HCT116 (cell line): ENCODE results near the gene EIF3I. TPM values are rescaled to one million over a fixed set of nuclear protein-coding genes. Genes with fewer than 3 reads are reported as not detected.

ENCODE experiments used
- ATAC-seq: fragments of 200-7000 bp; cut with Tn5 transposase; 2 replicates; pipeline ENCODE4 v1.9.1; 2020; ENCODE audit warnings: mild to moderate bottlenecking, moderate library complexity
- BruUV-seq: library from RNA; stranded (reverse); fragments of 400-500 nt; replicated peaks from 2 replicates; lab custom pipeline; 2021; lab: Mats Ljungman, UMichigan
- CTCF ChIA-PET: fragments of 300-600 bp; sonication (Branson Sonifier 250); formaldehyde crosslinking; loops from one replicate; lab custom pipeline; 2021; ENCODE audit warnings: antibody characterized with exemption; lab: Charles Lee
- POLR2A ChIA-PET: fragments of 300-600, 350-600 bp; sonication (Branson Sonifier 250); formaldehyde crosslinking; loops from one replicate; lab custom pipeline; 2021; ENCODE audit warnings: antibody characterized with exemption; lab: Charles Lee
- RAD21 ChIA-PET, 2 experiments: fragments of 300-600 bp; sonication (Branson Sonifier 250); formaldehyde crosslinking; loops; one replicate each; lab custom pipeline; 2023; ENCODE audit warnings: low total read pairs in 2 of 2; ENCODE audit not compliant: uncharacterized antibody in 2 of 2, unreplicated experiment in 2 of 2, low non-redundant PET in 1 of 2; lab: Charles Lee
- DNase-seq: peaks from one replicate; pipeline ENCODE4 v3.0.0-alpha.2; 2010; ENCODE audit warnings: low read depth, low spot score
- H2AFZ ChIP-seq: fragments of 200-600 bp; shearing (Covaris generic), sonication (generic); 2 replicates; pipeline ENCODE4 v1.6.1; 2017; ENCODE audit warnings: low read depth, mixed run types, mixed read lengths, antibody characterized with exemption, low read length; ENCODE audit not compliant: poor library complexity, severe bottlenecking
- H3K27ac ChIP-seq: 2 replicates; pipeline ENCODE4 v1.5.1; 2012; ENCODE audit warnings: low read depth, low read length
- H3K27me3 ChIP-seq: fragments of 200-600 bp; sonication (generic); 2 replicates; pipeline ENCODE4 v1.6.1; 2016; ENCODE audit warnings: mixed run types, low read length, mixed read lengths; ENCODE audit not compliant: insufficient read depth
- H3K36me3 ChIP-seq, 2 experiments: fragments of 200-500 bp in 1 of 2; fragments of 200-600 bp in 1 of 2; sonication (Bioruptor generic) in 1 of 2; sonication (generic) in 1 of 2; 2 replicates each; pipeline versions ENCODE4 v1.5.1 to v1.6.1; 2014 to 2016; ENCODE audit warnings: low read length in 2 of 2, inconsistent platforms in 1 of 2, mixed read lengths in 1 of 2, mixed run types in 1 of 2; ENCODE audit not compliant: insufficient read depth in 2 of 2, control insufficient read depth in 1 of 2
- H3K4me1 ChIP-seq, 2 experiments: fragments of 200-600 bp in 1 of 2; sonication (generic) in 1 of 2; 2 replicates each; pipeline versions ENCODE4 v1.5.1 to v1.6.1; 2012 to 2017; ENCODE audit warnings: low read length in 2 of 2, inconsistent platforms in 1 of 2, mild to moderate bottlenecking in 1 of 2, mixed read lengths in 1 of 2, mixed run types in 1 of 2, moderate library complexity in 1 of 2; ENCODE audit not compliant: insufficient read depth in 2 of 2, control insufficient read depth in 1 of 2
- H3K4me2 ChIP-seq: fragments of 200-600 bp; sonication (generic); 2 replicates; pipeline ENCODE4 v1.6.1; 2017; ENCODE audit warnings: mixed run types, low read length, mixed read lengths
- H3K4me3 ChIP-seq, 2 experiments: fragments of 200-600 bp in 1 of 2; sonication (generic) in 1 of 2; replicated peaks in 1 of 2; 2 replicates each; pipeline ENCODE4 v1.5.1; 2011 to 2016; ENCODE audit warnings: low read length in 2 of 2, control low read depth in 1 of 2, low read depth in 1 of 2, mild to moderate bottlenecking in 1 of 2, mixed read lengths in 1 of 2, mixed run types in 1 of 2
- H3K79me2 ChIP-seq: fragments of 200-600 bp; sonication (generic); 2 replicates; pipeline ENCODE4 v1.6.1; 2017; ENCODE audit warnings: mild to moderate bottlenecking, mixed run types, low read length, moderate library complexity, mixed read lengths; ENCODE audit not compliant: insufficient read depth
- H3K9ac ChIP-seq: fragments of 200-600 bp; sonication (generic); 2 replicates; pipeline ENCODE4 v1.6.1; 2016; ENCODE audit warnings: low read length, mixed read lengths
- H3K9me2 ChIP-seq: fragments of 200-600 bp; sonication (generic), shearing (Covaris generic); 2 replicates; pipeline ENCODE4 v1.6.1; 2017; ENCODE audit warnings: mixed run types, mild to moderate bottlenecking, moderate library complexity; ENCODE audit not compliant: insufficient read depth
- H3K9me3 ChIP-seq, 2 experiments: fragments of 200-500 bp in 1 of 2; fragments of 200-600 bp in 1 of 2; sonication (Bioruptor generic) in 1 of 2; sonication (generic) in 1 of 2; 2 replicates each; pipeline ENCODE4 v1.6.1; 2014 to 2017; ENCODE audit warnings: low read length in 2 of 2, mixed read lengths in 2 of 2, inconsistent platforms in 1 of 2, low read depth in 1 of 2, mild to moderate bottlenecking in 1 of 2, mixed run types in 1 of 2, moderate library complexity in 1 of 2; ENCODE audit not compliant: control insufficient read depth in 1 of 2, insufficient read depth in 1 of 2
- H4K20me1 ChIP-seq: fragments of 200-600 bp; sonication (generic), shearing (Covaris generic); 2 replicates; pipeline ENCODE4 v1.6.1; 2017; ENCODE audit warnings: mixed run types, mild to moderate bottlenecking, moderate library complexity; ENCODE audit not compliant: insufficient read depth
- CBX3 ChIP-seq: IDR thresholded peaks from 2 replicates; pipeline ENCODE4 v1.6.1; 2012; ENCODE audit warnings: low read depth
- CEBPB ChIP-seq: IDR thresholded peaks from 2 replicates; pipeline ENCODE4 v1.6.1; 2012; ENCODE audit warnings: low read depth
- EZH2phosphoT487 ChIP-seq: fragments of 200-600 bp; IDR thresholded peaks from 2 replicates; pipeline ENCODE4 v1.6.1; 2018; ENCODE audit warnings: antibody characterized with exemption, borderline replicate concordance
- FOSL1 ChIP-seq: IDR thresholded peaks from 2 replicates; pipeline ENCODE4 v1.6.1; 2012; ENCODE audit warnings: low read depth
- JUND ChIP-seq: IDR thresholded peaks from 2 replicates; pipeline ENCODE4 v1.6.1; 2012
- POLR2AphosphoS5 ChIP-seq: IDR thresholded peaks from 2 replicates; pipeline ENCODE4 v1.6.1; 2011; ENCODE audit warnings: mild to moderate bottlenecking, low read depth, low read length, moderate library complexity
- RAD21 ChIP-seq: IDR thresholded peaks from 2 replicates; pipeline ENCODE4 v1.6.1; 2012; ENCODE audit warnings: low read depth, mild to moderate bottlenecking
- REST ChIP-seq: IDR thresholded peaks from 2 replicates; pipeline ENCODE4 v1.6.1; 2012; ENCODE audit warnings: low read depth
- SIN3A ChIP-seq: IDR thresholded peaks from 2 replicates; pipeline ENCODE4 v1.6.1; 2012; ENCODE audit warnings: low read depth
- SRF ChIP-seq: IDR thresholded peaks from 2 replicates; pipeline ENCODE4 v1.6.1; 2012; ENCODE audit warnings: low read depth
- TCF7L2 ChIP-seq: IDR thresholded peaks from 2 replicates; pipeline ENCODE4 v1.7.0; 2011; ENCODE audit warnings: borderline replicate concordance, inconsistent platforms; ENCODE audit not compliant: insufficient read depth, insufficient read length; ENCODE audit errors: extremely low read depth
- YY1 ChIP-seq: IDR thresholded peaks from 2 replicates; pipeline ENCODE4 v1.6.1; 2011; ENCODE audit warnings: low read length, low read depth, moderate library complexity, mild to moderate bottlenecking; ENCODE audit not compliant: insufficient replicate concordance; ENCODE audit errors: extremely low read depth
- ZNF274 ChIP-seq: fragments of 200-500 bp; sonication (Bioruptor generic); IDR thresholded peaks from 2 replicates; pipeline ENCODE4 v1.6.1; 2014; ENCODE audit warnings: mild to moderate bottlenecking, low read depth, low read length, inconsistent platforms
- intact Hi-C: fragments of 100-400 bp; cut with micrococcal nuclease; formaldehyde crosslinking; loops from 2 replicates; pipeline ENCODE4 v1.10.0; 2022
- total RNA-seq: library from RNA; stranded (reverse); gene quantifications from one replicate; pipeline ENCODE4 v1.2.1, GENCODE V29; 2021; ENCODE audit not compliant: unreplicated experiment
- TF ChIP-seq, protein P1 (sequence below): IDR thresholded peaks from 2 replicates; pipeline ENCODE4 v1.6.1; 2011; ENCODE audit warnings: mild to moderate bottlenecking, low read length, moderate library complexity; ENCODE audit not compliant: insufficient replicate concordance; ENCODE audit errors: extremely low read depth
- TF ChIP-seq, protein P2 (sequence below), 3 experiments: fragments of 200-600 bp in 1 of 3; sonication (generic) in 1 of 3; IDR thresholded peaks in 2 of 3; conservative IDR thresholded peaks in 1 of 3; 2 replicates each; pipeline ENCODE4 v1.5.1; 2012 to 2017; ENCODE audit warnings: low read depth in 2 of 3, low read length in 2 of 3, antibody characterized with exemption in 1 of 3, borderline replicate concordance in 1 of 3, control low read depth in 1 of 3, mild to moderate bottlenecking in 1 of 3, mixed read lengths in 1 of 3, mixed run types in 1 of 3, moderate library complexity in 1 of 3; ENCODE audit not compliant: insufficient read depth in 1 of 3
- TF ChIP-seq, protein P3 (sequence below): IDR thresholded peaks from 2 replicates; pipeline ENCODE4 v1.6.1; 2012

EIF3I gene
- total RNA-seq, 1 experiment from 2014 or later, result 323 TPM

- no peak overlapping the region for H3K4me2 ChIP-seq
- DNase-seq (no peak), ATAC-seq (no peak)
- no peaks in the 10 kb centered on the region for H3K9me2 ChIP-seq
- H3K79me2 ChIP-seq, result peaks cover 25% of the 10 kb centered on the region; the same call in 1 of the 2 replicates
- POLR2A ChIA-PET, result no interaction called here
- H3K9me3 ChIP-seq, result no peaks in the 10 kb centered on the region
- intact Hi-C loops, result no loop called here
- no TSS peak for BruUV-seq
- TF ChIP-seq REST, result no peak
- no peak for TF ChIP-seq TCF7L2
- TF ChIP-seq FOSL1, result no peak
- TF ChIP-seq JUND, result no peak
- TF ChIP-seq RAD21, result no peak
- TF ChIP-seq, protein P1, sequence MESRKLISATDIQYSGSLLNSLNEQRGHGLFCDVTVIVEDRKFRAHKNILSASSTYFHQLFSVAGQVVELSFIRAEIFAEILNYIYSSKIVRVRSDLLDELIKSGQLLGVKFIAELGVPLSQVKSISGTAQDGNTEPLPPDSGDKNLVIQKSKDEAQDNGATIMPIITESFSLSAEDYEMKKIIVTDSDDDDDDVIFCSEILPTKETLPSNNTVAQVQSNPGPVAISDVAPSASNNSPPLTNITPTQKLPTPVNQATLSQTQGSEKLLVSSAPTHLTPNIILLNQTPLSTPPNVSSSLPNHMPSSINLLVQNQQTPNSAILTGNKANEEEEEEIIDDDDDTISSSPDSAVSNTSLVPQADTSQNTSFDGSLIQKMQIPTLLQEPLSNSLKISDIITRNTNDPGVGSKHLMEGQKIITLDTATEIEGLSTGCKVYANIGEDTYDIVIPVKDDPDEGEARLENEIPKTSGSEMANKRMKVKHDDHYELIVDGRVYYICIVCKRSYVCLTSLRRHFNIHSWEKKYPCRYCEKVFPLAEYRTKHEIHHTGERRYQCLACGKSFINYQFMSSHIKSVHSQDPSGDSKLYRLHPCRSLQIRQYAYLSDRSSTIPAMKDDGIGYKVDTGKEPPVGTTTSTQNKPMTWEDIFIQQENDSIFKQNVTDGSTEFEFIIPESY, result no peak
- TF ChIP-seq POLR2AphosphoS5, result no peak
- TF ChIP-seq, protein P2, sequence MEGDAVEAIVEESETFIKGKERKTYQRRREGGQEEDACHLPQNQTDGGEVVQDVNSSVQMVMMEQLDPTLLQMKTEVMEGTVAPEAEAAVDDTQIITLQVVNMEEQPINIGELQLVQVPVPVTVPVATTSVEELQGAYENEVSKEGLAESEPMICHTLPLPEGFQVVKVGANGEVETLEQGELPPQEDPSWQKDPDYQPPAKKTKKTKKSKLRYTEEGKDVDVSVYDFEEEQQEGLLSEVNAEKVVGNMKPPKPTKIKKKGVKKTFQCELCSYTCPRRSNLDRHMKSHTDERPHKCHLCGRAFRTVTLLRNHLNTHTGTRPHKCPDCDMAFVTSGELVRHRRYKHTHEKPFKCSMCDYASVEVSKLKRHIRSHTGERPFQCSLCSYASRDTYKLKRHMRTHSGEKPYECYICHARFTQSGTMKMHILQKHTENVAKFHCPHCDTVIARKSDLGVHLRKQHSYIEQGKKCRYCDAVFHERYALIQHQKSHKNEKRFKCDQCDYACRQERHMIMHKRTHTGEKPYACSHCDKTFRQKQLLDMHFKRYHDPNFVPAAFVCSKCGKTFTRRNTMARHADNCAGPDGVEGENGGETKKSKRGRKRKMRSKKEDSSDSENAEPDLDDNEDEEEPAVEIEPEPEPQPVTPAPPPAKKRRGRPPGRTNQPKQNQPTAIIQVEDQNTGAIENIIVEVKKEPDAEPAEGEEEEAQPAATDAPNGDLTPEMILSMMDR (IDR thresholded peaks at IDR 0.05 in 2 of 3, conservative IDR thresholded peaks at IDR 0.05 in 1 of 3; ENCODE audit: borderline replicate concordance in 1 of 3, insufficient read depth in 1 of 3, low read depth in 2 of 3, low read length in 2 of 3), result no peak
- no peak for TF ChIP-seq SRF
- TF ChIP-seq, protein P3, sequence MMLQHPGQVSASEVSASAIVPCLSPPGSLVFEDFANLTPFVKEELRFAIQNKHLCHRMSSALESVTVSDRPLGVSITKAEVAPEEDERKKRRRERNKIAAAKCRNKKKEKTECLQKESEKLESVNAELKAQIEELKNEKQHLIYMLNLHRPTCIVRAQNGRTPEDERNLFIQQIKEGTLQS, result no peak
- no peak for TF ChIP-seq EZH2phosphoT487
- TF ChIP-seq CBX3, result no peak
- no peak for TF ChIP-seq CEBPB
- TF ChIP-seq ZNF274, result no peak
- TF ChIP-seq YY1, result no peak
- no peak for TF ChIP-seq SIN3A
- CTCF ChIA-PET, result no interaction called here
- H3K27me3 ChIP-seq, result no peaks in the 10 kb centered on the region
- H3K4me3 ChIP-seq, result no peak overlapping the region
- no peak overlapping the region for H3K9ac ChIP-seq
- peaks cover 64 to 88% of the 10 kb centered on the region in 2 experiments for H3K36me3 ChIP-seq
- H3K4me1 ChIP-seq, result no peaks in the 10 kb centered on the region
- H4K20me1 ChIP-seq, result no peaks in the 10 kb centered on the region; the same call in 1 of the 2 replicates
- H3K27ac ChIP-seq, result no peak overlapping the region
- no peak overlapping the region for H2AFZ ChIP-seq
- RAD21 ChIA-PET, result no interaction called here
Observed at GRCh38 chr1:32192220-32192948, 29.8 kb upstream of the EIF3I start.
